Measurements from ENCODE around the gene SLC9A7.
"Not testable (repeated sequence)": the region's sequence is repeated elsewhere in the genome, so short reads cannot be mapped to it uniquely, and the experiment has no call there.

SLC9A7 gene

DNA sequence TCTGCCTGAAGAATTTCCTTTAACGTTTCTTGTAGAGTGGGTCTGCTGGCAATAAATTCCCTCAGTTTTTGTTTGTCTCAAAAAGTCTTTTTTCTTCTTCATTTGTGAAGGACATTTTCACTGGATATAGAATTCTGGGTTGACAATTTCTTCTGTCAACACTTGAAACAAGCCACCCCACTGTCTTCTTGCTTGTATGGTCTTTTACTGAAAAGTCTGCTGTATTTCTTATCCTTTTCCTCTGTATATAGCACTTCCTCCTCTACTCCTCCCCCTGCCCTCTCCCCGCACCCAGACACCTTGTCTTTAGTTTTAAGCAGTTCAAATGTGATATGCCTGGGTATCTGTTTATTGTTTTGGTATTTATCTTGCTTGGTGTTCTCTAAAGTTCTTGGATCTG lies 23.3 kb downstream of the SLC9A7 start:
- H3K27ac ChIP-seq, result no peak overlapping the region
- TF ChIP-seq CTCF (conservative IDR thresholded peaks at IDR 0.05), result no peak

DNA sequence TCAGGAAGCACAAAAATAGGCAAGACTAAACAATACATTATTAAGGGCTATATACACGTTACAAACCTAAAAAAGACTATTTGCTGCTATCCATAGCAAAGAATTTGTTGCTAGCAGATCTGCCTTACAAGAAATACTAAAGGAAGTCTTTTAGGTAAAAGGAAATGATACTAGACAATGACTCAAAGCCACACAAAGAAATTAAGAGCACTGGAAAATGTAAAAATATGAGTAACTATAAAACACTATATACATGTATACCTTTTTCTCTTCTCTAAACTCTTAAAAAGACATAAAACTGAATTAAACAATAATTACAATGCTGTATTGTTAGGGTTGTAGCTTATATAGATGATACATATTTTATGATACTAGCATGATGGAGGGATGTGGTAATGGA lies 25.7 kb downstream of the SLC9A7 start:
- no peak for TF ChIP-seq CTCF (conservative IDR thresholded peaks at IDR 0.05)
- H3K27ac ChIP-seq, result no peak overlapping the region

- no peak for TF ChIP-seq CTCF (conservative IDR thresholded peaks at IDR 0.05)
- peak overlapping the region; percentile 74 for H3K27ac ChIP-seq
Measured at GRCh38 chrX:46730765-46731164, 28.2 kb downstream of the SLC9A7 start.

DNA sequence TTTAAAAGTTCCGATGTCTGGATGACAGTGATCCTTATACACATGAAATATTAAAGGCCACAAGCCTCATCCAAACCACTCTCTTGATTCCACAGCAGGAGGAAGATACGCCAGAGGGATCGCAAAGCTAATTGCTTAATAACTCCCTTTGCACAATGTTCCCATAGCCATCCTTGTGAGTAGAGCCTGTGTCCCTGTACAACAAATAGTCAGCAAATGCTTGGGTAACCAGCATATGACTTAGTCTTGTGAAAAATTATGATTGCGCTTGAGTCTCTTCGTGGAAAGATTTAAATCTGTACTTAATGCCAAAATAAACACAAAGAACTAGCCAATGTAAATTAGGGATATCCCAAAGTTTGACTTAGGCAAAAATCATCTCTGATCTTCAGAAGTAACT lies 31.5 kb downstream of the SLC9A7 start:
- peak overlapping the region; percentile 63 for H3K27ac ChIP-seq
- no peak for TF ChIP-seq CTCF (conservative IDR thresholded peaks at IDR 0.05)

GRCh38 chrX:46723569-46723927 lies 35.4 kb downstream of the SLC9A7 start:
- not testable (repeated sequence) for H3K27ac ChIP-seq

DNA sequence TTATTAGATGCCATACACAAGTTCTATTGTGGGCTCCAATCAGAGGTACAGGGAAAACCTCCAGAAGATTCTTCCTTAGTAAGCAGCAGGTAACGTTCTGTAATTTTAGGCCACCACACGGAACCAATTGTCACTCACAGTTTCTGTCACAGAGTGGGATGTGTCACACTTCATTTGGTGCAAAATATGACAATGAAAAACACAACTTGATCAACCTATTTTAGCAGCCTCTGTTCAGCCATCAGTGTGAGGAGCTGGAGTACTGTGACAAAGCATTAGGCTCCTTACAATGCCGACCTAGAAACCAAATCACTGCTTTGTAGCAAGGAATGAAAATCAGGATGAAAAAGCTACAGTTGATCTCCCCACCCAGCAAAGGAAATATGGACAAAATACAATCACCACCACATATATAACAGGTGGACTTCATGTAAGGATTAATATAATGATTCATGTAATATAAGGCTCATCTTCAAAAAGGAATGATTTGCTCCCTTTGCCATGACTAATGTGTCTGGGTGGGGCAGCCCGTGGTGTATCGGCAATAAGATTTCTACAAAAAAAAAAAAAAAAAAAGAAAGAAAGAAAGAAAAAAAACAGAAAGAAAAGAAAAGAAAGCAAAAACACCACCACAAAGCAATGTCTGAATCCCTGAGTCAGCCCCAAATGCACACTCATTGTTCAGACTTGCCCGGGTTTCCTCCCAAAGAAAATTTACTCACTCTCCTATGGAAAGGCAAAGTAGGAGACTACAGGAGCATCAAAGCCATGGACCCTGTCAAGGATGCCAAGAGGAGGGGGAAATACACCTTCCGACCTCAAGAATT lies 36.0 kb downstream of the SLC9A7 start:
- no peak overlapping the region for H3K27ac ChIP-seq
- no peak for TF ChIP-seq CTCF (conservative IDR thresholded peaks at IDR 0.05)

- TF ChIP-seq CTCF (conservative IDR thresholded peaks at IDR 0.05), result no peak
- no peak overlapping the region for H3K27ac ChIP-seq
Measured at GRCh38 chrX:46716796-46717195, 42.1 kb downstream of the SLC9A7 start.

- no peak for TF ChIP-seq CTCF (conservative IDR thresholded peaks at IDR 0.05)
- no peak overlapping the region for H3K27ac ChIP-seq
Measured at GRCh38 chrX:46715997-46716396, 42.9 kb downstream of the SLC9A7 start.

All from VCaP (cell line).